Neural progenitor cell (in vitro differentiated cells): ENCODE results near the gene ZNF618. TPM values are rescaled to one million over a fixed set of nuclear protein-coding genes. Genes with fewer than 3 reads are reported as not detected.

ENCODE experiments used
- DNase-seq: peaks from one replicate; pipeline ENCODE4 v3.0.0-alpha.2; 2016; ENCODE audit warnings: low spot score
- H2AFZ ChIP-seq: fragments of 200-600 bp; sonication (generic); replicated peaks from 2 replicates; pipeline ENCODE4 v1.6.1; 2016; ENCODE audit warnings: antibody characterized with exemption
- H3F3A ChIP-seq: fragments of 200-600 bp; sonication (generic); 2 replicates; pipeline ENCODE4 v1.6.1; 2016; ENCODE audit warnings: antibody characterized with exemption, low read depth
- H3K27ac ChIP-seq: fragments of 200-600 bp; sonication (generic); 2 replicates; pipeline ENCODE4 v1.5.1; 2016; ENCODE audit warnings: mild to moderate bottlenecking
- H3K27me3 ChIP-seq: fragments of 200-600 bp; sonication (generic); 2 replicates; pipeline ENCODE4 v1.6.1; 2016; ENCODE audit warnings: mild to moderate bottlenecking, moderate library complexity
- H3K36me3 ChIP-seq: fragments of 200-600 bp; sonication (generic); 2 replicates; pipeline ENCODE4 v1.5.1; 2016
- H3K4me1 ChIP-seq: fragments of 200-600 bp; sonication (generic); 2 replicates; pipeline ENCODE4 v1.6.1; 2016; ENCODE audit warnings: mixed run types
- H3K4me2 ChIP-seq: fragments of 200-600 bp; sonication (generic); 2 replicates; pipeline ENCODE4 v1.6.1; 2016
- H3K4me3 ChIP-seq: fragments of 200-600 bp; sonication (generic); 2 replicates; pipeline ENCODE4 v1.5.1; 2016
- H3K79me2 ChIP-seq: fragments of 200-600 bp; sonication (generic); 2 replicates; pipeline ENCODE4 v1.6.1; 2016; ENCODE audit warnings: low read depth
- H3K9ac ChIP-seq: fragments of 200-600 bp; sonication (generic); 2 replicates; pipeline ENCODE4 v1.6.1; 2016
- H3K9me3 ChIP-seq: fragments of 200-600 bp; sonication (generic); 2 replicates; pipeline ENCODE4 v1.5.1; 2016; ENCODE audit warnings: low read depth
- H4K20me1 ChIP-seq: fragments of 200-600 bp; sonication (generic); 2 replicates; pipeline ENCODE4 v1.6.1; 2016; ENCODE audit warnings: low read depth
- H3K27ac Mint-ChIP-seq: 3 replicates; pipeline ENCODE4 v1.8.0; 2021; ENCODE audit warnings: mixed read lengths
- H3K27me3 Mint-ChIP-seq: 2 replicates; pipeline ENCODE4 v1.8.0; 2022; ENCODE audit warnings: low read depth, mild to moderate bottlenecking, inconsistent platforms, moderate library complexity, mixed read lengths; ENCODE audit not compliant: insufficient read depth
- H3K36me3 Mint-ChIP-seq: 3 replicates; pipeline ENCODE4 v1.8.0; 2021; ENCODE audit warnings: mixed read lengths
- H3K4me1 Mint-ChIP-seq: 3 replicates; pipeline ENCODE4 v1.8.0; 2021; ENCODE audit warnings: mixed read lengths
- H3K4me3 Mint-ChIP-seq: 3 replicates; pipeline ENCODE4 v1.8.0; 2021; ENCODE audit warnings: mild to moderate bottlenecking, moderate library complexity, mixed read lengths
- H3K9me3 Mint-ChIP-seq: 3 replicates; pipeline ENCODE4 v1.8.0; 2020; ENCODE audit warnings: mixed read lengths
- EZH2 ChIP-seq: fragments of 200-600 bp; sonication (generic); IDR thresholded peaks from 2 replicates; pipeline ENCODE4 v1.6.1; 2017; ENCODE audit warnings: antibody characterized with exemption, mild to moderate bottlenecking, moderate library complexity
- EZH2phosphoT487 ChIP-seq: fragments of 200-600 bp; sonication (generic); IDR thresholded peaks from 2 replicates; pipeline ENCODE4 v1.6.1; 2017; ENCODE audit warnings: antibody characterized with exemption
- total RNA-seq: library from RNA; depleted of rRNA; stranded (reverse); fragments of >200 nt; gene quantifications from 2 replicates; pipeline ENCODE4 v1.2.3, GENCODE V29; 2015; ENCODE audit warnings: low replicate concordance
- TF ChIP-seq, protein P1 (sequence below): fragments of 200-600 bp; sonication (generic); IDR thresholded peaks from 2 replicates; pipeline ENCODE4 v1.5.1; 2017; ENCODE audit warnings: antibody characterized with exemption, mild to moderate bottlenecking

The ZNF618 gene
- total RNA-seq, 1 donor from 2014 or later: 10.5 TPM

- DNase-seq: no peak
- H3F3A ChIP-seq: no peaks in the 10 kb centered on the region
- no peaks in the 10 kb centered on the region for H4K20me1 ChIP-seq
- H3K4me3 Mint-ChIP-seq: no peak overlapping the region
- H3K27ac Mint-ChIP-seq: no peak overlapping the region
- H3K4me1 ChIP-seq: no peaks in the 10 kb centered on the region
- H3K9ac ChIP-seq: no peak overlapping the region
- TF ChIP-seq EZH2: no peak
- TF ChIP-seq, protein P1, sequence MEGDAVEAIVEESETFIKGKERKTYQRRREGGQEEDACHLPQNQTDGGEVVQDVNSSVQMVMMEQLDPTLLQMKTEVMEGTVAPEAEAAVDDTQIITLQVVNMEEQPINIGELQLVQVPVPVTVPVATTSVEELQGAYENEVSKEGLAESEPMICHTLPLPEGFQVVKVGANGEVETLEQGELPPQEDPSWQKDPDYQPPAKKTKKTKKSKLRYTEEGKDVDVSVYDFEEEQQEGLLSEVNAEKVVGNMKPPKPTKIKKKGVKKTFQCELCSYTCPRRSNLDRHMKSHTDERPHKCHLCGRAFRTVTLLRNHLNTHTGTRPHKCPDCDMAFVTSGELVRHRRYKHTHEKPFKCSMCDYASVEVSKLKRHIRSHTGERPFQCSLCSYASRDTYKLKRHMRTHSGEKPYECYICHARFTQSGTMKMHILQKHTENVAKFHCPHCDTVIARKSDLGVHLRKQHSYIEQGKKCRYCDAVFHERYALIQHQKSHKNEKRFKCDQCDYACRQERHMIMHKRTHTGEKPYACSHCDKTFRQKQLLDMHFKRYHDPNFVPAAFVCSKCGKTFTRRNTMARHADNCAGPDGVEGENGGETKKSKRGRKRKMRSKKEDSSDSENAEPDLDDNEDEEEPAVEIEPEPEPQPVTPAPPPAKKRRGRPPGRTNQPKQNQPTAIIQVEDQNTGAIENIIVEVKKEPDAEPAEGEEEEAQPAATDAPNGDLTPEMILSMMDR: no peak
- TF ChIP-seq EZH2phosphoT487: no peak
- no peaks in the 10 kb centered on the region for H3K27me3 ChIP-seq
- H3K36me3 ChIP-seq: no peaks in the 10 kb centered on the region
- H3K27me3 Mint-ChIP-seq: no peaks in the 10 kb centered on the region
- H3K4me2 ChIP-seq: no peak overlapping the region
- H3K9me3 ChIP-seq: no peaks in the 10 kb centered on the region
- no peak overlapping the region for H3K4me3 ChIP-seq
- H3K4me1 Mint-ChIP-seq: no peaks in the 10 kb centered on the region
- no peaks in the 10 kb centered on the region for H3K9me3 Mint-ChIP-seq
- H3K27ac ChIP-seq: no peak overlapping the region
- peaks cover 24% of the 10 kb centered on the region for H3K36me3 Mint-ChIP-seq
- no peaks in the 10 kb centered on the region for H3K79me2 ChIP-seq
- H2AFZ ChIP-seq: no peak overlapping the region
Measured at GRCh38 chr9:114005371-114006154, 129.5 kb downstream of the ZNF618 start.

DNA sequence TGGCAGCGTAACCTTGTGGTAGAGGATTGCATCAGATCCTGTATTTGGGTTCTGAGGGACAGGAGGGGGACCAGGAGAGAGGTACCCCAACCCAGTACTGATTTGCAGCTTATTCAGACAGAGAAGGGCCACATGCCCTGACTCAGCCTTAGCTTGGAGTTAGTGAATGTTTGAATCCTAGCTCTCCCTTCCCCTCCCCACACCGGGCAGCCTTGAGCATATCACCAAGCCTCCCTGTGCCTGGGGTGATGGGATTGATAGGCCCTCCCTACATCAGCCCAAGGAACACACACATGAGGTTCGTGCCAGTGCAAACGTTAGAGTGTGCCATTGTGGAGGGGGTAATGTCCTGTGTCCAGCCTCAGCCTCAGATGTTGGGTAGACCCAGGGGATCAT lies 130.0 kb downstream of the ZNF618 start:
- H3K9ac ChIP-seq: no peak overlapping the region
- no peaks in the 10 kb centered on the region for H3K79me2 ChIP-seq
- Mint-ChIP-seq H3K9me3 (no peaks in the 10 kb centered on the region), H3K27me3 (no peaks in the 10 kb centered on the region), H3K4me3 (no peak overlapping the region), H3K27ac (no peak overlapping the region), H3K4me1 (no peaks in the 10 kb centered on the region), H3K36me3 (peaks cover 28% of the 10 kb centered on the region)
- H3K4me1 ChIP-seq: no peaks in the 10 kb centered on the region
- H3K27me3 ChIP-seq: no peaks in the 10 kb centered on the region
- no peak overlapping the region for H2AFZ ChIP-seq
- TF ChIP-seq EZH2 (no peak), EZH2phosphoT487 (no peak)
- TF ChIP-seq, protein P1: no peak
- H4K20me1 ChIP-seq: no peaks in the 10 kb centered on the region
- H3F3A ChIP-seq: no peaks in the 10 kb centered on the region
- no peak overlapping the region for H3K27ac ChIP-seq
- no peak for DNase-seq
- H3K9me3 ChIP-seq: no peaks in the 10 kb centered on the region
- no peak overlapping the region for H3K4me2 ChIP-seq
- H3K36me3 ChIP-seq: no peaks in the 10 kb centered on the region
- H3K4me3 ChIP-seq: no peak overlapping the region

- no peak overlapping the region for H2AFZ ChIP-seq
- H3K9me3 Mint-ChIP-seq: no peaks in the 10 kb centered on the region
- no peak for DNase-seq
Measured at GRCh38 chr9:114006931-114007691, 131.0 kb downstream of the ZNF618 start.

More at GRCh38 chr9:114006931-114007691, 131.0 kb downstream of the ZNF618 start:
- Mint-ChIP-seq H3K36me3 (peaks cover 37% of the 10 kb centered on the region), H3K27ac (no peak overlapping the region), H3K27me3 (no peaks in the 10 kb centered on the region), H3K4me3 (no peak overlapping the region), H3K4me1 (no peaks in the 10 kb centered on the region)
- no peaks in the 10 kb centered on the region for H3K9me3 ChIP-seq
- H3K4me2 ChIP-seq: no peak overlapping the region
- H3K9ac ChIP-seq: no peak overlapping the region
- no peaks in the 10 kb centered on the region for H3K79me2 ChIP-seq
- no peaks in the 10 kb centered on the region for H3K27me3 ChIP-seq
- H3K4me1 ChIP-seq: no peaks in the 10 kb centered on the region
- TF ChIP-seq EZH2phosphoT487 (no peak), EZH2 (no peak)
- TF ChIP-seq, protein P1: no peak
- peaks cover 5% of the 10 kb centered on the region for H3K36me3 ChIP-seq
- no peak overlapping the region for H3K4me3 ChIP-seq
- no peaks in the 10 kb centered on the region for H3F3A ChIP-seq
- no peak overlapping the region for H3K27ac ChIP-seq
- no peaks in the 10 kb centered on the region for H4K20me1 ChIP-seq
